HCT116 (cell line): ENCODE measurements around the gene PHACTR1. TPM values are rescaled to one million over a fixed set of nuclear protein-coding genes. Genes with fewer than 3 reads are reported as not detected.

Experiments used
- ATAC-seq: fragments of 200-7000 bp; cut with Tn5 transposase; 2 replicates; pipeline ENCODE4 v1.9.1; 2020; ENCODE audit warnings: mild to moderate bottlenecking, moderate library complexity
- BruUV-seq: library from RNA; stranded (reverse); fragments of 400-500 nt; replicated peaks from 2 replicates; lab custom pipeline; 2021; lab: Mats Ljungman, UMichigan
- CTCF ChIA-PET: fragments of 300-600 bp; sonication (Branson Sonifier 250); formaldehyde crosslinking; loops from one replicate; lab custom pipeline; 2021; ENCODE audit warnings: antibody characterized with exemption; lab: Charles Lee
- POLR2A ChIA-PET: fragments of 300-600, 350-600 bp; sonication (Branson Sonifier 250); formaldehyde crosslinking; loops from one replicate; lab custom pipeline; 2021; ENCODE audit warnings: antibody characterized with exemption; lab: Charles Lee
- RAD21 ChIA-PET, 2 experiments: fragments of 300-600 bp; sonication (Branson Sonifier 250); formaldehyde crosslinking; loops; one replicate each; lab custom pipeline; 2023; ENCODE audit warnings: low total read pairs in 2 of 2; ENCODE audit not compliant: uncharacterized antibody in 2 of 2, unreplicated experiment in 2 of 2, low non-redundant PET in 1 of 2; lab: Charles Lee
- DNase-seq: peaks from one replicate; pipeline ENCODE4 v3.0.0-alpha.2; 2010; ENCODE audit warnings: low read depth, low spot score
- H2AFZ ChIP-seq: fragments of 200-600 bp; shearing (Covaris generic), sonication (generic); 2 replicates; pipeline ENCODE4 v1.6.1; 2017; ENCODE audit warnings: low read depth, mixed run types, mixed read lengths, antibody characterized with exemption, low read length; ENCODE audit not compliant: poor library complexity, severe bottlenecking
- H3K27ac ChIP-seq: 2 replicates; pipeline ENCODE4 v1.5.1; 2012; ENCODE audit warnings: low read depth, low read length
- H3K27me3 ChIP-seq: fragments of 200-600 bp; sonication (generic); 2 replicates; pipeline ENCODE4 v1.6.1; 2016; ENCODE audit warnings: mixed run types, low read length, mixed read lengths; ENCODE audit not compliant: insufficient read depth
- H3K36me3 ChIP-seq, 2 experiments: fragments of 200-500 bp in 1 of 2; fragments of 200-600 bp in 1 of 2; sonication (Bioruptor generic) in 1 of 2; sonication (generic) in 1 of 2; 2 replicates each; pipeline versions ENCODE4 v1.5.1 to v1.6.1; 2014 to 2016; ENCODE audit warnings: low read length in 2 of 2, inconsistent platforms in 1 of 2, mixed read lengths in 1 of 2, mixed run types in 1 of 2; ENCODE audit not compliant: insufficient read depth in 2 of 2, control insufficient read depth in 1 of 2
- H3K4me1 ChIP-seq, 2 experiments: fragments of 200-600 bp in 1 of 2; sonication (generic) in 1 of 2; 2 replicates each; pipeline versions ENCODE4 v1.5.1 to v1.6.1; 2012 to 2017; ENCODE audit warnings: low read length in 2 of 2, inconsistent platforms in 1 of 2, mild to moderate bottlenecking in 1 of 2, mixed read lengths in 1 of 2, mixed run types in 1 of 2, moderate library complexity in 1 of 2; ENCODE audit not compliant: insufficient read depth in 2 of 2, control insufficient read depth in 1 of 2
- H3K4me2 ChIP-seq: fragments of 200-600 bp; sonication (generic); 2 replicates; pipeline ENCODE4 v1.6.1; 2017; ENCODE audit warnings: mixed run types, low read length, mixed read lengths
- H3K4me3 ChIP-seq, 2 experiments: fragments of 200-600 bp in 1 of 2; sonication (generic) in 1 of 2; replicated peaks in 1 of 2; 2 replicates each; pipeline ENCODE4 v1.5.1; 2011 to 2016; ENCODE audit warnings: low read length in 2 of 2, control low read depth in 1 of 2, low read depth in 1 of 2, mild to moderate bottlenecking in 1 of 2, mixed read lengths in 1 of 2, mixed run types in 1 of 2
- H3K79me2 ChIP-seq: fragments of 200-600 bp; sonication (generic); 2 replicates; pipeline ENCODE4 v1.6.1; 2017; ENCODE audit warnings: mild to moderate bottlenecking, mixed run types, low read length, moderate library complexity, mixed read lengths; ENCODE audit not compliant: insufficient read depth
- H3K9ac ChIP-seq: fragments of 200-600 bp; sonication (generic); 2 replicates; pipeline ENCODE4 v1.6.1; 2016; ENCODE audit warnings: low read length, mixed read lengths
- H3K9me2 ChIP-seq: fragments of 200-600 bp; sonication (generic), shearing (Covaris generic); 2 replicates; pipeline ENCODE4 v1.6.1; 2017; ENCODE audit warnings: mixed run types, mild to moderate bottlenecking, moderate library complexity; ENCODE audit not compliant: insufficient read depth
- H3K9me3 ChIP-seq, 2 experiments: fragments of 200-500 bp in 1 of 2; fragments of 200-600 bp in 1 of 2; sonication (Bioruptor generic) in 1 of 2; sonication (generic) in 1 of 2; 2 replicates each; pipeline ENCODE4 v1.6.1; 2014 to 2017; ENCODE audit warnings: low read length in 2 of 2, mixed read lengths in 2 of 2, inconsistent platforms in 1 of 2, low read depth in 1 of 2, mild to moderate bottlenecking in 1 of 2, mixed run types in 1 of 2, moderate library complexity in 1 of 2; ENCODE audit not compliant: control insufficient read depth in 1 of 2, insufficient read depth in 1 of 2
- H4K20me1 ChIP-seq: fragments of 200-600 bp; sonication (generic), shearing (Covaris generic); 2 replicates; pipeline ENCODE4 v1.6.1; 2017; ENCODE audit warnings: mixed run types, mild to moderate bottlenecking, moderate library complexity; ENCODE audit not compliant: insufficient read depth
- RAD21 ChIP-seq: IDR thresholded peaks from 2 replicates; pipeline ENCODE4 v1.6.1; 2012; ENCODE audit warnings: low read depth, mild to moderate bottlenecking
- ZFX ChIP-seq: fragments of 450-650 bp; IDR thresholded peaks from 2 replicates; pipeline ENCODE4 v1.6.1; 2017
- intact Hi-C: fragments of 100-400 bp; cut with micrococcal nuclease; formaldehyde crosslinking; loops from 2 replicates; pipeline ENCODE4 v1.10.0; 2022
- total RNA-seq: library from RNA; stranded (reverse); gene quantifications from one replicate; pipeline ENCODE4 v1.2.1, GENCODE V29; 2021; ENCODE audit not compliant: unreplicated experiment
- TF ChIP-seq, protein P1 (sequence below): IDR thresholded peaks from 2 replicates; pipeline ENCODE4 v1.6.1; 2011; ENCODE audit warnings: mild to moderate bottlenecking, low read length, moderate library complexity; ENCODE audit not compliant: insufficient replicate concordance; ENCODE audit errors: extremely low read depth
- TF ChIP-seq, protein P2 (sequence below), 3 experiments: fragments of 200-600 bp in 1 of 3; sonication (generic) in 1 of 3; IDR thresholded peaks in 2 of 3; conservative IDR thresholded peaks in 1 of 3; 2 replicates each; pipeline ENCODE4 v1.5.1; 2012 to 2017; ENCODE audit warnings: low read depth in 2 of 3, low read length in 2 of 3, antibody characterized with exemption in 1 of 3, borderline replicate concordance in 1 of 3, control low read depth in 1 of 3, mild to moderate bottlenecking in 1 of 3, mixed read lengths in 1 of 3, mixed run types in 1 of 3, moderate library complexity in 1 of 3; ENCODE audit not compliant: insufficient read depth in 1 of 3
- TF ChIP-seq, protein P3 (sequence below): IDR thresholded peaks from 2 replicates; pipeline ENCODE4 v1.6.1; 2012; ENCODE audit warnings: low read depth

Gene PHACTR1
- total RNA-seq, 1 experiment from 2014 or later: 0.17 TPM

DNA sequence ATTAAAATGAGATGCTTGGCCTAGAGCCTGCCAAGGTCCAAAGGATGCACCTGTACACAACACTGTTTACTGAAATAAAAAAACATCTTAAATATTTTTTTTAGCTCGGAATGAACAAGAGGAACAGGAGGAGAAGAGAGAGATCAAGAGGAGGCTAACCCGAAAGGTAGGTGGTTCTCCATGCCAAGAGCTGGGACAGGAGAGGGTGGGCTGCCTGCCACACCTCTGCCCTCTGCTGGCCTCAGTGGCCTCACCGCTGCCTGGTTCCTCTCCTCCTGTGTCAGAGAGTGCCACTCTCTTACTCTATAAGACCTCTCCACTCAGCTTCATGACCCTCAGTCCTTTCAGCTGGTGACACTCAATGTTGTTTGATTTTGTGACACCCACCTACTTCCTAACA lies 561.6 kb downstream of the PHACTR1 start:
- CTCF ChIA-PET: interaction anchor here (1.2 kb wide), 1 partner anchor 367 kb away, joined by 3 read pairs; no protein-coding TSS in a partner anchor
- TF ChIP-seq, protein P1, sequence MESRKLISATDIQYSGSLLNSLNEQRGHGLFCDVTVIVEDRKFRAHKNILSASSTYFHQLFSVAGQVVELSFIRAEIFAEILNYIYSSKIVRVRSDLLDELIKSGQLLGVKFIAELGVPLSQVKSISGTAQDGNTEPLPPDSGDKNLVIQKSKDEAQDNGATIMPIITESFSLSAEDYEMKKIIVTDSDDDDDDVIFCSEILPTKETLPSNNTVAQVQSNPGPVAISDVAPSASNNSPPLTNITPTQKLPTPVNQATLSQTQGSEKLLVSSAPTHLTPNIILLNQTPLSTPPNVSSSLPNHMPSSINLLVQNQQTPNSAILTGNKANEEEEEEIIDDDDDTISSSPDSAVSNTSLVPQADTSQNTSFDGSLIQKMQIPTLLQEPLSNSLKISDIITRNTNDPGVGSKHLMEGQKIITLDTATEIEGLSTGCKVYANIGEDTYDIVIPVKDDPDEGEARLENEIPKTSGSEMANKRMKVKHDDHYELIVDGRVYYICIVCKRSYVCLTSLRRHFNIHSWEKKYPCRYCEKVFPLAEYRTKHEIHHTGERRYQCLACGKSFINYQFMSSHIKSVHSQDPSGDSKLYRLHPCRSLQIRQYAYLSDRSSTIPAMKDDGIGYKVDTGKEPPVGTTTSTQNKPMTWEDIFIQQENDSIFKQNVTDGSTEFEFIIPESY: no peak
- TF ChIP-seq, protein P2, sequence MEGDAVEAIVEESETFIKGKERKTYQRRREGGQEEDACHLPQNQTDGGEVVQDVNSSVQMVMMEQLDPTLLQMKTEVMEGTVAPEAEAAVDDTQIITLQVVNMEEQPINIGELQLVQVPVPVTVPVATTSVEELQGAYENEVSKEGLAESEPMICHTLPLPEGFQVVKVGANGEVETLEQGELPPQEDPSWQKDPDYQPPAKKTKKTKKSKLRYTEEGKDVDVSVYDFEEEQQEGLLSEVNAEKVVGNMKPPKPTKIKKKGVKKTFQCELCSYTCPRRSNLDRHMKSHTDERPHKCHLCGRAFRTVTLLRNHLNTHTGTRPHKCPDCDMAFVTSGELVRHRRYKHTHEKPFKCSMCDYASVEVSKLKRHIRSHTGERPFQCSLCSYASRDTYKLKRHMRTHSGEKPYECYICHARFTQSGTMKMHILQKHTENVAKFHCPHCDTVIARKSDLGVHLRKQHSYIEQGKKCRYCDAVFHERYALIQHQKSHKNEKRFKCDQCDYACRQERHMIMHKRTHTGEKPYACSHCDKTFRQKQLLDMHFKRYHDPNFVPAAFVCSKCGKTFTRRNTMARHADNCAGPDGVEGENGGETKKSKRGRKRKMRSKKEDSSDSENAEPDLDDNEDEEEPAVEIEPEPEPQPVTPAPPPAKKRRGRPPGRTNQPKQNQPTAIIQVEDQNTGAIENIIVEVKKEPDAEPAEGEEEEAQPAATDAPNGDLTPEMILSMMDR (IDR thresholded peaks at IDR 0.05 in 2 of 3, conservative IDR thresholded peaks at IDR 0.05 in 1 of 3; ENCODE audit: borderline replicate concordance in 1 of 3, insufficient read depth in 1 of 3, low read depth in 2 of 3, low read length in 2 of 3): peak; percentile 6 to 34 (median 11); a peak in 1 of 6 replicates
- TF ChIP-seq, protein P3, sequence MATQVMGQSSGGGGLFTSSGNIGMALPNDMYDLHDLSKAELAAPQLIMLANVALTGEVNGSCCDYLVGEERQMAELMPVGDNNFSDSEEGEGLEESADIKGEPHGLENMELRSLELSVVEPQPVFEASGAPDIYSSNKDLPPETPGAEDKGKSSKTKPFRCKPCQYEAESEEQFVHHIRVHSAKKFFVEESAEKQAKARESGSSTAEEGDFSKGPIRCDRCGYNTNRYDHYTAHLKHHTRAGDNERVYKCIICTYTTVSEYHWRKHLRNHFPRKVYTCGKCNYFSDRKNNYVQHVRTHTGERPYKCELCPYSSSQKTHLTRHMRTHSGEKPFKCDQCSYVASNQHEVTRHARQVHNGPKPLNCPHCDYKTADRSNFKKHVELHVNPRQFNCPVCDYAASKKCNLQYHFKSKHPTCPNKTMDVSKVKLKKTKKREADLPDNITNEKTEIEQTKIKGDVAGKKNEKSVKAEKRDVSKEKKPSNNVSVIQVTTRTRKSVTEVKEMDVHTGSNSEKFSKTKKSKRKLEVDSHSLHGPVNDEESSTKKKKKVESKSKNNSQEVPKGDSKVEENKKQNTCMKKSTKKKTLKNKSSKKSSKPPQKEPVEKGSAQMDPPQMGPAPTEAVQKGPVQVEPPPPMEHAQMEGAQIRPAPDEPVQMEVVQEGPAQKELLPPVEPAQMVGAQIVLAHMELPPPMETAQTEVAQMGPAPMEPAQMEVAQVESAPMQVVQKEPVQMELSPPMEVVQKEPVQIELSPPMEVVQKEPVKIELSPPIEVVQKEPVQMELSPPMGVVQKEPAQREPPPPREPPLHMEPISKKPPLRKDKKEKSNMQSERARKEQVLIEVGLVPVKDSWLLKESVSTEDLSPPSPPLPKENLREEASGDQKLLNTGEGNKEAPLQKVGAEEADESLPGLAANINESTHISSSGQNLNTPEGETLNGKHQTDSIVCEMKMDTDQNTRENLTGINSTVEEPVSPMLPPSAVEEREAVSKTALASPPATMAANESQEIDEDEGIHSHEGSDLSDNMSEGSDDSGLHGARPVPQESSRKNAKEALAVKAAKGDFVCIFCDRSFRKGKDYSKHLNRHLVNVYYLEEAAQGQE: no peak
- TF ChIP-seq RAD21 (0 out of 2 replicates have a peak, but pooled peaks have one; percentile 20), ZFX (no peak)
- TF ChIP-seq, all 23 proteins: peak for 2

More for the DNA sequence above, 561.6 kb downstream of the PHACTR1 start:
- DNase-seq (no peak), ATAC-seq (peak; percentile 74)
- intact Hi-C loops: no loop called here
- Histone ChIP-seq H2AFZ (no peak overlapping the region), H3K9ac (no peak overlapping the region), H3K36me3 (no peaks in the 10 kb centered on the region), H3K79me2 (no peaks in the 10 kb centered on the region), H4K20me1 (no peaks in the 10 kb centered on the region), H3K4me2 (no peak overlapping the region), H3K27ac (no peak overlapping the region), H3K9me2 (no peaks in the 10 kb centered on the region), H3K27me3 (no peaks in the 10 kb centered on the region), H3K9me3 (no peaks in the 10 kb centered on the region), H3K4me3 (no peak overlapping the region), H3K4me1 (no peaks in the 10 kb centered on the region)
- BruUV-seq: no TSS peak
- ChIA-PET POLR2A (no interaction called here), RAD21 (no interaction called here)
